HEK293T (cell line): Measurements from ENCODE around the gene SHOX.

Experiments used
- ARNT ChIP-seq: fragments of 450-650 bp; IDR thresholded peaks from 2 replicates; pipeline ENCODE4 v1.6.1; 2017; ENCODE audit warnings: mild to moderate bottlenecking
- BHLHE40 ChIP-seq: fragments of 450-650 bp; IDR thresholded peaks from 2 replicates; pipeline ENCODE4 v1.6.1; 2016; ENCODE audit warnings: mild to moderate bottlenecking, moderate library complexity, borderline replicate concordance
- CTBP1 ChIP-seq: fragments of 450-650 bp; IDR thresholded peaks from 2 replicates; pipeline ENCODE4 v1.6.1; 2016; ENCODE audit warnings: borderline replicate concordance
- ELF4 ChIP-seq: fragments of 450-650 bp; IDR thresholded peaks from 2 replicates; pipeline ENCODE4 v1.6.1; 2017; ENCODE audit warnings: antibody characterized with exemption
- FOXK2 ChIP-seq: fragments of 450-650 bp; IDR thresholded peaks from 2 replicates; pipeline ENCODE4 v1.6.1; 2016; ENCODE audit warnings: mild to moderate bottlenecking
- FOXM1 ChIP-seq: fragments of 450-650 bp; IDR thresholded peaks from 2 replicates; pipeline ENCODE4 v1.6.1; 2017; ENCODE audit warnings: mild to moderate bottlenecking, borderline replicate concordance
- HDGF ChIP-seq: fragments of 450-650 bp; IDR thresholded peaks from 2 replicates; pipeline ENCODE4 v1.6.1; 2017; ENCODE audit warnings: antibody characterized with exemption, borderline replicate concordance
- LEF1 ChIP-seq: fragments of 450-650 bp; IDR thresholded peaks from 2 replicates; pipeline ENCODE4 v1.6.1; 2017; ENCODE audit warnings: mild to moderate bottlenecking, borderline replicate concordance
- NFRKB ChIP-seq: fragments of 450-650 bp; IDR thresholded peaks from 2 replicates; pipeline ENCODE4 v1.6.1; 2016; ENCODE audit warnings: mild to moderate bottlenecking, moderate library complexity
- PKNOX1 ChIP-seq: fragments of 450-650 bp; IDR thresholded peaks from 2 replicates; pipeline ENCODE4 v1.6.1; 2016
- SP1 ChIP-seq: fragments of 450-650 bp; IDR thresholded peaks from 2 replicates; pipeline ENCODE4 v1.6.1; 2017
- SUZ12 ChIP-seq: fragments of 450-650 bp; IDR thresholded peaks from 2 replicates; pipeline ENCODE4 v1.6.1; 2016; ENCODE audit warnings: mild to moderate bottlenecking
- TARDBP ChIP-seq: fragments of 450-650 bp; IDR thresholded peaks from 2 replicates; pipeline ENCODE4 v1.6.1; 2016
- ZNF384 ChIP-seq: fragments of 450-650 bp; IDR thresholded peaks from 2 replicates; pipeline ENCODE4 v1.6.1; 2016

GRCh38 chrX:675279-675954, 44.8 kb downstream of the SHOX start:
- TF ChIP-seq SP1: no peak
- no peak for TF ChIP-seq FOXM1
- no peak for TF ChIP-seq ELF4
- no peak for TF ChIP-seq TARDBP
- no peak for TF ChIP-seq BHLHE40
- no peak for TF ChIP-seq HDGF
- TF ChIP-seq NFRKB: no peak
- no peak for TF ChIP-seq SUZ12
- no peak for TF ChIP-seq ARNT
- no peak for TF ChIP-seq FOXK2
- TF ChIP-seq ZNF384: no peak
- no peak for TF ChIP-seq PKNOX1
- TF ChIP-seq LEF1: no peak
- no peak for TF ChIP-seq CTBP1
